Gastroesophageal sphincter (tissue), 4 donors: ENCODE measurements around the gene MGRN1. TPM values are rescaled to one million over a fixed set of nuclear protein-coding genes. Genes with fewer than 3 reads are reported as not detected.
"Not testable (repeated sequence)": the region's sequence is repeated elsewhere in the genome, so short reads cannot be mapped to it uniquely, and the experiment has no call there.

Experiments
- ATAC-seq: fragments of 150-250 bp; one replicate; pipeline ENCODE4 v1.9.1; 2016; ENCODE audit warnings: mild to moderate bottlenecking, moderate library complexity
- H3K27ac ChIP-seq, 4 donors: fragments of 200-600 bp; sonication (generic) in 3 of 4; 1 replicate in 3 of 4; 2 replicates in 1 of 4; pipeline ENCODE4 v1.5.1; 2016 to 2019
- H3K27me3 ChIP-seq: fragments of 200-600 bp; sonication (generic); one replicate; pipeline ENCODE4 v1.5.1; 2019
- H3K36me3 ChIP-seq, 2 donors: fragments of 200-600 bp; sonication (generic); one replicate each; pipeline ENCODE4 v1.5.1; 2019; ENCODE audit warnings: control low read depth in 1 of 2
- H3K4me1 ChIP-seq, 3 donors: fragments of 200-600 bp; sonication (generic); 1 replicate in 2 of 3; 2 replicates in 1 of 3; pipeline ENCODE4 v1.5.1; 2016 to 2019; ENCODE audit warnings: control low read depth in 2 of 3
- H3K4me3 ChIP-seq, 2 donors: fragments of 200-600 bp; sonication (generic); one replicate each; pipeline ENCODE4 v1.5.1; 2019; ENCODE audit warnings: mild to moderate bottlenecking in 1 of 2, moderate library complexity in 1 of 2
- H3K9me3 ChIP-seq, 3 donors: fragments of 200-600 bp; sonication (generic); one replicate each; pipeline ENCODE4 v1.5.1; 2017 to 2019; ENCODE audit warnings: control low read depth in 2 of 3
- CTCF ChIP-seq, 4 experiments: fragments of 200-600 bp in 2 of 4; fragments of 450-650 bp in 2 of 4; sonication (generic) in 1 of 4; IDR thresholded peaks; one replicate each; pipeline ENCODE4 v1.5.1; 2017 to 2019; ENCODE audit warnings: antibody characterized with exemption in 4 of 4, mild to moderate bottlenecking in 2 of 4, moderate library complexity in 2 of 4
- EP300 ChIP-seq: sonication (generic); formaldehyde crosslinking; IDR thresholded peaks from one replicate; pipeline ENCODE4 v1.6.1; 2017; ENCODE audit warnings: antibody characterized with exemption, mild to moderate bottlenecking
- POLR2A ChIP-seq, 2 donors: fragments of 450-650 bp; IDR thresholded peaks; one replicate each; pipeline ENCODE4 v1.6.1; 2017; ENCODE audit warnings: antibody characterized with exemption in 2 of 2, mild to moderate bottlenecking in 2 of 2, moderate library complexity in 1 of 2
- POLR2AphosphoS5 ChIP-seq: sonication (generic); formaldehyde crosslinking; IDR thresholded peaks from one replicate; pipeline ENCODE4 v1.6.1; 2017; ENCODE audit warnings: antibody characterized with exemption
- WGBS, 2 donors: methylation state at CpG; one replicate each; pipeline ENCODE4 v1.1.5; 2018; ENCODE audit warnings: low coverage in 1 of 2; 5-methylcytosine and 5-hydroxymethylcytosine counted together
- total RNA-seq, 4 donors: library from RNA; depleted of rRNA; stranded (reverse); fragments of >200 nt; gene quantifications; one replicate each; pipeline ENCODE4 v1.1.0, GENCODE V29; 2016

Gene MGRN1
- total RNA-seq, 4 donors from 2014 or later = 29.2 to 67.0 (median 40.5) TPM

GRCh38 chr16:4650443-4651074, 25.9 kb downstream of the MGRN1 start:
- peak in 3 of 4 experiments; percentile 44 to 67 (median 55) for TF ChIP-seq CTCF (IDR thresholded peaks at IDR 0.05)
- WGBS, 2 donors = 20 to 87% methylated on average over 1 to 7 of the region's 15 CpGs
- not testable (repeated sequence) for ATAC-seq

GRCh38 chr16:4651827-4652226, 27.2 kb downstream of the MGRN1 start:
- no peak for TF ChIP-seq EP300
- no peak for TF ChIP-seq CTCF (IDR thresholded peaks at IDR 0.05)
- no peak for TF ChIP-seq POLR2AphosphoS5
- TF ChIP-seq POLR2A (IDR thresholded peaks at IDR 0.05) = no peak
- Histone ChIP-seq H3K27ac (no peak overlapping the region), H3K27me3 (no peaks in the 10 kb centered on the region), H3K4me1 (peaks cover 0 to 4% (median 0%) of the 10 kb centered on the region in 3 donors), H3K9me3 (no peaks in the 10 kb centered on the region), H3K36me3 (peaks cover 0 to 85% of the 10 kb centered on the region in 2 donors), H3K4me3 (no peak overlapping the region)
- 80 to 93% methylated on average over 1 to 8 of the region's 13 CpGs for WGBS, 2 donors
- no peak for ATAC-seq

More at GRCh38 chr16:4650443-4651074, 25.9 kb downstream of the MGRN1 start:
- not testable (repeated sequence) for H3K27ac ChIP-seq, H3K27me3 ChIP-seq, H3K9me3 ChIP-seq, H3K4me1 ChIP-seq, H3K4me3 ChIP-seq
- H3K36me3 ChIP-seq = peaks cover 0 to 78% of the 10 kb centered on the region in 2 donors

GRCh38 chr16:4652561-4652960, 27.9 kb downstream of the MGRN1 start:
- Histone ChIP-seq H3K36me3 (peaks cover 0 to 86% of the 10 kb centered on the region in 2 donors), H3K27ac (no peak overlapping the region), H3K4me3 (no peak overlapping the region), H3K27me3 (no peaks in the 10 kb centered on the region), H3K9me3 (no peaks in the 10 kb centered on the region), H3K4me1 (peaks cover 0 to 4% (median 0%) of the 10 kb centered on the region in 3 donors)
- ATAC-seq = no peak
- TF ChIP-seq EP300 = no peak
- no peak for TF ChIP-seq POLR2AphosphoS5
- no peak for TF ChIP-seq POLR2A (IDR thresholded peaks at IDR 0.05)
- TF ChIP-seq CTCF (IDR thresholded peaks at IDR 0.05) = no peak
- 60% methylated on average over 1 of the region's 25 CpGs; no CpG with 5 or more reads in 1 of the 2 donors for WGBS, 2 donors

- TF ChIP-seq CTCF (IDR thresholded peaks at IDR 0.05) (no peak), POLR2A (IDR thresholded peaks at IDR 0.05) (no peak), POLR2AphosphoS5 (no peak), EP300 (no peak)
Measured at GRCh38 chr16:4654011-4654963, 29.7 kb downstream of the MGRN1 start.

More at GRCh38 chr16:4654011-4654963, 29.7 kb downstream of the MGRN1 start:
- H3K36me3 ChIP-seq = peaks cover 0 to 95% of the 10 kb centered on the region in 2 donors
- no peak for ATAC-seq
- H3K9me3 ChIP-seq = no peaks in the 10 kb centered on the region
- no peak overlapping the region for H3K27ac ChIP-seq
- no peaks in the 10 kb centered on the region for H3K27me3 ChIP-seq
- peaks cover 0 to 6% (median 0%) of the 10 kb centered on the region in 3 donors for H3K4me1 ChIP-seq
- WGBS, 2 donors = 50 to 93% methylated on average over 5 of the region's 16 CpGs
- no peak overlapping the region for H3K4me3 ChIP-seq
